Measurements from ENCODE around the gene RNF220.

RNF220 gene

GRCh38 chr1:44407430-44408211 lies 2.6 kb downstream of the RNF220 start:
- ATAC-seq: no peak

GRCh38 chr1:44408212-44408582 lies 3.1 kb downstream of the RNF220 start:
- ATAC-seq: no peak

DNA sequence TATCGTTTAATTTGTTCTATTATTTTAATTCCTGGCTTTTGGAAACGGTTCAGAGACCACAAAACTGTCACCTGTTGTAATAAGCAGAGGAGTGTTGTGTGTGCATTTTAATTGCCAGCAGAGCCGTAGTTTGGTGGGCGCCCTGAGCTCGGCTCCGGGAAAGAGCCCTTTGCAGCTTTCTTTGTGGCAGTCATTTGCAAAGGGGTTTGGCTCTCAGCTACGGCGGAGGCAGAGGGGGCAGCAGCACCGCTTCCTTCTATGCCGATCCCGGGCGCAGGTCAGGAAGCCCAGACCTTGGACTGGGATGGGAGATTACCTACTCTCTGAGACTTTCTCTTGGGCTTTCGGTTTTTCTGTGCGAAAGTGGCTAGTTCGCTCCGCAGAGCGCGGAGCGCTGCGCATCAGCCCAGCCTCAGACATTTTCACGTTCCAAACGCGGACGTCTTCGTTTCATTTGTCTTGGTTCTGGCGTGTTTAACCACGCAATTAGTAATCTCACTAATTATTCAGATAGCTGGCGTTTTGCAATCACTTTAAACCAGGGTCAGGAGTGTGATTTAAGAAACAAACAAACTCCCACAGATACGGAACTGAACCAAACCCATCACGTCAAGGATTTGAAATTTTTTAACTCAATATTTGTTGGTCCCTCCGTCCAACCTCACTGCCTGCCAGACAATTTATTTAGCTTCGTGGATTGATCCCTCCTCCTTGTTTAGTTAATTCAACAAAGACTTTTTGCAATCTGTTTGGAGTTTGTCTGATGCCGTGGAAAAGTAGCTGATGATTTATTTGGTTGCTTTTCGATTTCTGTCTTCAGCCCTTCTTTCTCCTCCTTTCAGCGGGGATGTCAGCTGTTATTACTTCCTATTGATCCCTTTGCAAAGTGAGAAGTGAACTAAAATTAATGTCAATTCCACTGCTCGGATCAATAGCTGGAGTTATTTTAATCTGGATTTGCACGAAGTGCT lies 3.9 kb downstream of the RNF220 start:
- no peak for ATAC-seq

DNA sequence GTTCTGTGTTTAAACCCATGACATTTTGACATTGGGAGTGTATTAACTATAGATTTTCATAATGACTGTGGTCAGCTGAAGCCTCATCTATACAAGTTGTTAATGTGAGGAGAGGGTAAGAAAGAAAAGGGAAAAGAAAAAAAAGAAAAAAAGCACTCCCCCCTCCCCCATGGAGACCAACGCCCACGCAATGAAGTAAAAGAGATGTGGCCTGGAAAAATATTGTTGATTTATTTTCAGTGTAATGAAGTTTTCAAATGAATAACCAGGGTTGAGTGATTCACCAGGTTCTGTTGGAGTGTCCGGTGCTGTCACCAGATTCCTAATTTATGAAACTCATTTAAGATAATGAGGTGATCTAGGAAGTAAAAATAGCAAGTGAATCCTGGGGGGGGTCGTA lies 4.7 kb downstream of the RNF220 start:
- no peak for ATAC-seq

DNA sequence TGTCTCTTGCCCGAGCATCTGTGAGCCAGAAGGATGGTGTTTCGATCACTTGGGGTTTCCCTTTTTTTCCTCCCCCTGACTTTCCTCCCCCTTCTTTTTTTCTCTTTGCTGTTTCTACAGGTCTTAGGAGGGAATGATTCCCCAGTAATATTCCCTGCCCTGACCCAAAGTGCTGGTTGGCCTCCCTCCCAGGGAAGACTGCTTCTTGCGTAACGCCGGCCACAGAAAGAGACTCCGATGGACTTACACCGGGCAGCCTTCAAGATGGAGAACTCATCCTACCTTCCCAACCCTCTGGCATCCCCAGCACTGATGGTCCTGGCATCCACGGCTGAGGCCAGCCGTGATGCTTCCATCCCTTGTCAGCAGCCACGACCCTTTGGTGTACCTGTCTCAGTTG lies 6.8 kb downstream of the RNF220 start:
- ATAC-seq: no peak

GRCh38 chr1:44412601-44413000 lies 7.5 kb downstream of the RNF220 start:
- no peak for ATAC-seq

DNA sequence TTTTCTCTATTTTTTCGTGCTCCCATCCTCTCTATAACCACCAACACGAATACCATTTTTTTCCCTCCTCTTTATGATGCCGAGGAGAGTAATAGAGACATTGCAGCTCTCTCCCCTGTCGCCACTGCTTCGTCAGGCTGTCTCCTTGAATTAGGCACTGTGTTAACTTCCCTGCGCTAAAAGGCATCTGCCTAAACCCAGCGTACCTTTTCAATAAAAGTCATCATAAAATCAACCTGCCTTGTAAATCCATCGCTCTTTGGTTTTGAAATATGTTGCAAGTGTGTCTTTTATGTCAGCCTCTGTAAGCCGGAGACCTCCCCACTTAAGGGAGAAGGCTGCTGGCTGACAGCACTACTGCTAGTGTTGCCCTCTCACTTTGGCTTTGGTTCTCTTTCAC lies 8.7 kb downstream of the RNF220 start:
- ATAC-seq: no peak

DNA sequence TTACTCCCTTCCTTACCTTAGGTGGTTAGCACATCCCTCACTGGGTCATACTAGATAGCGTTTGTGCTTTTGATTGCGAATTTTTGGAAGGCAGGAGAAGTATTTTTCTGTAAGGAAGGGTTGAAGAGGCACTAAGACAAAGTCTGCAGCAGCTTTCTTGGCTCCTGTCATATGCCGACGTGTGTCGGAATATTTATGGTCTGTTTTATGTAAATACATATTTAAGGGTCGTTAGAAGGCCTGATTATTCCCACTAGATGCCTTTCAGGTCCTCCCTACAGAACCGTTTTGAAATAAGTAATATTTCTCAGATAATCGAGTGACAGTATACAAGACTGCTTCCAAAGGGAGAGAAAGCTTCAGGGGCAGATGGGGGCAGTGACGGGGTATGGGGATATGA lies 10.0 kb downstream of the RNF220 start:
- no peak for ATAC-seq

DNA sequence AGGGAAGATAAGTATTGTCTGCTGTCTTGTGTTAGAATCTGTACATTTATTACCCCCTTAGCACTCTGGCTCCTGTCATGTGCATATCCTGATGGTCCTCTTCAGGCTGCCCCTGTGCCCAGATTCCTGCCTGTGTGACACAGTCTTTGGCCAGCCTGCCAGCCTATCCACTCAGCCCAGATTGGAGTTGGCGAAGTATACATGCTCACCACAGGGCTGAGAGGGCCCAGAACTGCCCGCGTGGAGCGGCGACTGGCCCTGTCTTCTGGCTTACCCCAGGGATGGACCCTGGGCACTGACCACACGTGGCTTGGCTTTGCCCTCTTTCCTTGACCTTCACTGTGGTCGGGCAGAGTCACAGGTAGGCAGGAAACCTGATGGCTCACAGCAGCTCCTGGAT lies 11.4 kb downstream of the RNF220 start:
- ATAC-seq: no peak

DNA sequence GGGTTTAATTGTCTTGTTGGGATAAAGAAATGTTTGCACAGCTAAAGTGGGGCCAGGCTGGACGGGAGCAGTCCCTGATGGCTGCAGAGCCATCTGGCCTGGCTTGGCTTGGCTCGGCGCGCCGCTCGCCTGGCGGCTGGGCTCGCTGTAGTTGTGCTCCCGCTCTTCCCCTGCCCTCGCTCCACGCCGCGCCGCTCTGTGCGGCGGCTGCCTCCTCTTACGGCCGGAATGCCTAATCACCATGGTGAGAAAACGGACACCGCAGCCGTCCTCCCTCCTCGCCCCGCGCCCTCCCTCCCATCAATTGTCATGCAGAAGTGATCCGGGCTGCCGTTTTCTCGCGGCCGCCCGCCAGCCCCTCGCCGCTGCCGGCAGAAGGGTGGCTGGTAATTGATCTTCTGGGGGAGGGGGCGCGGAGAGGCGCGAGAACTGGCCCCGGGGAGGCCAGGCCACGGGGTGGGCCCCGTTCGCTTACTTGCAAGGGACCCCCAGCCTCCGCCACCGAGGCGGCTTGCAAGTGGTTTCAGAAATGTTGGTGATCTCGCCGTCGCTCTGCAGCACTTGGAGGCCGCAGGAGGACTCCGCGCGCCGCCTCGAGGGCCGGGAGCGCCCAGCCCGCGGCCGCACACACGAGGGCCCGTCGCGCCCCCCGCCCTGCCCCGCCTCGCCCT lies 12.4 kb downstream of the RNF220 start:
- ATAC-seq: peak; percentile 20 to 44

DNA sequence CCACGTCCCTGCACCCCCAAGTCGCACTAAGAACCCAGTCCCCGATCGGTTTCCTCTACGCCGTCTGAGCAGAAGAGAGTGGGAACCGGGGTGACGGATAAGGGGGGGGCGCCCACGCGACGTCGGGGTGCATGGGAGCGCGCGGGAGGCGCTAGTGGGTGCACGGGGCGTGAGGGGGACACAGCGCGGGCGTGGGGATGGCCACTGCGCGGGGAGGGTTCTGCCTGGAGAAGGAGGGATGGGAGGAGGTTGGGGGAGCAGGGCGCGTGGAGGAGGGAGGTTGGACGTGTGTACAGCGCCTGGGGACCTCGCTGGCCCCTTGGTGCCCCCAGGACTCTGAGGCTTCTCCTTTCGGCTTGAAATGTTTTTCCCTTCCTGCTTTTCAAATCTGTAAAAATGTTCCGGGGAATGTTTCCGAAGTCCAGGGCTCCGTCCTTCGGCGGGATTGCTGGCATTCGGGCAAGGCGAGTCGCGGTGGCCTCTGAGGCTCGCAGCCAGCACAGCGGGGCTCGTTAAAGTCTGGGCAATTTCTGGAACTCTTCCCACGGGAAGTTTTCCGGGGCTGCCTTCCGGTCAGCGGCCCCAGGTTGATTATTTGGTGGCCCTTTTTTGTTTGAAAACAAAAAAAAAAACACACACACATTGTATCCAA lies 13.1 kb downstream of the RNF220 start:
- no peak for ATAC-seq

- ATAC-seq: no peak
These were observed 14.8 kb downstream of the RNF220 start for GRCh38 chr1:44419901-44420300.

- ATAC-seq: no peak
These were observed 15.5 kb downstream of the RNF220 start for GRCh38 chr1:44420535-44420934.

DNA sequence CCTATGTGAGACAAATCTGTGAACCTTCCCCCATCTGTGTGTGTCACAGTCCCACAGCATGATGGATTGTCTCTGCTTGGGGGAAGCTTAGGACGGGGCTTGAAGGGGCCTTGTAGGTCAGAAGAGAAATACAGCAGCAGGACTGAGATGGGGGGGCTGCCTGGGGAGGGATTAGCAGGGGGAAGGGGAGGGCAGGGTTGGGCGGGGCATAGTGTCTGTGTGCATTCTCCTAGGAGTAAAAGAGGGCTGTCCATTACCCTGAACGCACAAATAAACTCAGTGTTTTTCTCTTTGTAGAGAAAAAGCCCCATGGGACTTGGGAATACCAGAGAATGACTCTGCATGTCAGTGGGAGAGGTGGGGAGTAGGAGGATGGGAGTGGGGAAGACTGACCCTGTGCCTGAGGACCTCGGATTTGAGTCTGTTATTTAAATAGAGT lies 16.4 kb downstream of the RNF220 start:
- ATAC-seq: no peak

DNA sequence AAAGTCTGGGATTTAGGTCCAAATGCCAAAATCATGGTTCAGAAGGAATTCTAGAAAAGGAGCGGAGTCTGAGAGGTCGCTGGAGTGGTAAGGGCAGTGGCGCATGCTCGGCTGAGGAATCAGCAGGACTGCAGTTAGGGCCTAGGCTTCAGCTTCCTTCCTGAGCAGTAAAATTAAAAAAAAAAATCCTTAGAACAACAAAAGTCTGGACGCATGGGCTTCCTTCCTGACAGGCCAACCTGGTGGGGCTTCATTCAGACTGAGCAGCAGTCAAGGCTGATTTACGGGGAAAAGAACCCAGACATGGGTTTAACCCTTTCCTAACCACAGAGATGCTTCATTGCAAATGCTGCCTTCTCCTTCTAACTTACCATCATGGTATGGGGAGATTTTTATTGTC lies 17.1 kb downstream of the RNF220 start:
- ATAC-seq: no peak

GRCh38 chr1:44423591-44424537 lies 18.8 kb downstream of the RNF220 start:
- no peak for ATAC-seq

- no peak for ATAC-seq
These were observed 19.7 kb downstream of the RNF220 start for GRCh38 chr1:44424747-44425146.

- no peak for ATAC-seq
These were observed 20.5 kb downstream of the RNF220 start for GRCh38 chr1:44425341-44426082.

- ATAC-seq: no peak
These were observed 26.8 kb downstream of the RNF220 start for GRCh38 chr1:44431861-44432260.

- no peak for ATAC-seq
These were observed 28.2 kb downstream of the RNF220 start for GRCh38 chr1:44433209-44433608.
